SK-N-SH (cell line): ENCODE measurements around the gene IQCN. TPM values are rescaled to one million over a fixed set of nuclear protein-coding genes. Genes with fewer than 3 reads are reported as not detected.

ENCODE experiments used
- CTCF ChIA-PET: fragments of 300-600, 350-600 bp; formaldehyde crosslinking; extraction: SDS; loops from one replicate; lab custom pipeline; 2021; lab: Yijun Ruan, JAX
- POLR2A ChIA-PET: fragments of 350-600 bp; sonication (Branson Sonifier 250); formaldehyde crosslinking; extraction: SDS; loops from one replicate; lab custom pipeline; 2020; ENCODE audit warnings: antibody characterized with exemption, inconsistent platforms; lab: Yijun Ruan, JAX
- DNase-seq: peaks from one replicate; pipeline ENCODE4 v3.0.0; 2012
- H2AFZ ChIP-seq: fragments of 200-600 bp; sonication (generic); 2 replicates; pipeline ENCODE4 v1.8.1; 2016; ENCODE audit warnings: antibody characterized with exemption, mild to moderate bottlenecking, low read depth
- H3F3A ChIP-seq: fragments of 200-600 bp; sonication (generic); replicated peaks from 2 replicates; pipeline ENCODE3; 2016; ENCODE audit warnings: antibody characterized with exemption, mild to moderate bottlenecking; ENCODE audit not compliant: insufficient read depth
- H3K27ac ChIP-seq, 2 experiments: fragments of 200-500 bp in 1 of 2; fragments of 200-600 bp in 1 of 2; sonication (Bioruptor generic) in 1 of 2; sonication (generic), shearing (Covaris generic) in 1 of 2; 2 replicates each; pipeline versions ENCODE4 v1.5.1 to v1.6.1; 2014 to 2016; ENCODE audit warnings: low read depth in 2 of 2, inconsistent platforms in 1 of 2, low read length in 1 of 2, mild to moderate bottlenecking in 1 of 2, mixed read lengths in 1 of 2
- H3K27me3 ChIP-seq: fragments of 200-600 bp; sonication (generic), shearing (Covaris generic); 2 replicates; pipeline ENCODE4 v1.6.1; 2016; ENCODE audit warnings: mixed run types; ENCODE audit not compliant: insufficient read depth
- H3K36me3 ChIP-seq, 2 experiments: fragments of 200-500 bp in 1 of 2; fragments of 200-600 bp in 1 of 2; sonication (Bioruptor generic) in 1 of 2; sonication (generic) in 1 of 2; replicated peaks in 1 of 2; 2 replicates each; pipeline versions ENCODE3 to v1.5.1; 2014 to 2016; ENCODE audit warnings: low read length in 1 of 2, mild to moderate bottlenecking in 1 of 2; ENCODE audit not compliant: insufficient read depth in 2 of 2, control insufficient read depth in 1 of 2
- H3K4me1 ChIP-seq, 2 experiments: fragments of 200-500 bp in 1 of 2; fragments of 200-600 bp in 1 of 2; sonication (Bioruptor generic) in 1 of 2; sonication (generic), shearing (Covaris generic) in 1 of 2; 2 replicates each; pipeline versions ENCODE4 v1.5.1 to v1.6.1; 2014 to 2016; ENCODE audit warnings: low read depth in 1 of 2, low read length in 1 of 2, mixed run types in 1 of 2; ENCODE audit not compliant: insufficient read depth in 2 of 2, control insufficient read depth in 1 of 2
- H3K4me2 ChIP-seq: fragments of 200-600 bp; sonication (generic), shearing (Covaris generic); 2 replicates; pipeline ENCODE4 v1.6.1; 2017; ENCODE audit warnings: mixed run types
- H3K4me3 ChIP-seq, 2 experiments: fragments of 200-500 bp in 1 of 2; fragments of 200-600 bp in 1 of 2; sonication (Bioruptor generic) in 1 of 2; sonication (generic), shearing (Covaris generic) in 1 of 2; 2 replicates each; pipeline versions ENCODE4 v1.5.1 to v1.8.1; 2014 to 2016; ENCODE audit warnings: low read depth in 2 of 2, inconsistent platforms in 1 of 2, low read length in 1 of 2, mild to moderate bottlenecking in 1 of 2, mixed read lengths in 1 of 2, moderate library complexity in 1 of 2
- H3K79me2 ChIP-seq: fragments of 200-600 bp; sonication (generic); 2 replicates; pipeline ENCODE4 v1.8.1; 2017; ENCODE audit warnings: mild to moderate bottlenecking; ENCODE audit not compliant: insufficient read depth
- H3K9ac ChIP-seq: fragments of 200-600 bp; sonication (generic); 2 replicates; pipeline ENCODE4 v1.6.1; 2017; ENCODE audit warnings: mixed run types
- H3K9me2 ChIP-seq: fragments of 200-600 bp; sonication (generic); 2 replicates; pipeline ENCODE4 v1.6.1; 2017; ENCODE audit warnings: mixed run types
- H3K9me3 ChIP-seq: fragments of 200-600 bp; sonication (generic); 2 replicates; pipeline ENCODE4 v1.6.1; 2017; ENCODE audit warnings: mixed run types, mild to moderate bottlenecking, moderate library complexity
- H4K20me1 ChIP-seq: fragments of 200-600 bp; sonication (generic); 2 replicates; pipeline ENCODE4 v1.6.1; 2017; ENCODE audit warnings: mild to moderate bottlenecking, mixed run types; ENCODE audit not compliant: insufficient read depth
- CTCF ChIP-seq: fragments of 200-600 bp; sonication (generic); IDR thresholded peaks from 2 replicates; pipeline ENCODE4 v1.6.1; 2017; ENCODE audit warnings: antibody characterized with exemption, mild to moderate bottlenecking, moderate library complexity
- ELF1 ChIP-seq: IDR thresholded peaks from 2 replicates; pipeline ENCODE4 v1.4.0; 2012
- EP300 ChIP-seq, 2 experiments: IDR thresholded peaks; 2 replicates each; pipeline versions ENCODE4 v1.4.0 to v1.6.1; 2012; ENCODE audit warnings: borderline replicate concordance in 1 of 2, low read depth in 1 of 2, low read length in 1 of 2
- EZH2phosphoT487 ChIP-seq: fragments of 200-600 bp; sonication (generic); IDR thresholded peaks from 2 replicates; pipeline ENCODE4 v1.6.1; 2017; ENCODE audit warnings: low read depth, mixed run types, mild to moderate bottlenecking, antibody characterized with exemption, moderate library complexity, borderline replicate concordance
- GABPA ChIP-seq: IDR thresholded peaks from 2 replicates; pipeline ENCODE4 v1.4.0; 2012; ENCODE audit warnings: low read depth, mild to moderate bottlenecking
- MEF2A ChIP-seq: IDR thresholded peaks from 2 replicates; pipeline ENCODE4 v1.4.0; 2012; ENCODE audit warnings: low read depth, borderline replicate concordance
- MXI1 ChIP-seq: IDR thresholded peaks from 2 replicates; pipeline ENCODE4 v1.6.1; 2012; ENCODE audit warnings: mild to moderate bottlenecking, low read depth, low read length, improper control_type of control experiment
- NRF1 ChIP-seq: IDR thresholded peaks from 2 replicates; pipeline ENCODE4 v1.6.1; 2012; ENCODE audit warnings: low read depth, mild to moderate bottlenecking, low read length
- POLR2AphosphoS5 ChIP-seq: IDR thresholded peaks from 2 replicates; pipeline ENCODE4 v1.6.1; 2012; ENCODE audit warnings: low read depth, low read length
- RFX5 ChIP-seq: IDR thresholded peaks from 2 replicates; pipeline ENCODE4 v1.6.1; 2012; ENCODE audit warnings: mild to moderate bottlenecking, improper control_type of control experiment, low read length
- SIN3A ChIP-seq: IDR thresholded peaks from 2 replicates; pipeline ENCODE4 v1.6.1; 2012; ENCODE audit warnings: low read depth, mild to moderate bottlenecking, low read length, moderate library complexity, borderline replicate concordance
- SMC3 ChIP-seq: IDR thresholded peaks from 2 replicates; pipeline ENCODE4 v1.6.1; 2012; ENCODE audit warnings: low read depth, low read length, improper control_type of control experiment
- USF1 ChIP-seq: IDR thresholded peaks from 2 replicates; pipeline ENCODE4 v1.4.0; 2012; ENCODE audit warnings: low read depth, borderline replicate concordance
- USF2 ChIP-seq: fragments of 150-350 bp; IDR thresholded peaks from 2 replicates; pipeline ENCODE4 v1.6.1; 2017; ENCODE audit warnings: antibody characterized with exemption, low read length, low read depth, borderline replicate concordance
- YY1 ChIP-seq: IDR thresholded peaks from 2 replicates; pipeline ENCODE4 v1.4.0; 2012; ENCODE audit warnings: low read depth, mild to moderate bottlenecking
- WGBS: methylation state at CpG from one replicate; pipeline ENCODE4 v1.1.6; 2017; ENCODE audit warnings: low lambda C conversion rate; 5-methylcytosine and 5-hydroxymethylcytosine counted together
- polyA plus RNA-seq, 3 experiments: library from polyadenylated mRNA; depleted of rRNA; stranded (reverse); fragments of >200 nt; gene quantifications; 2 replicates each; pipeline ENCODE4 v1.2.3, GENCODE V29; 2012

IQCN gene
- polyA plus RNA-seq, 1 of the 3 experiments (the other 2 are of a cell fraction): 2.5 TPM

GRCh38 chr19:18320865-18321733 lies 46.8 kb upstream of the IQCN start:
- H3K27me3 ChIP-seq: no peaks in the 10 kb centered on the region
- peak overlapping the region; percentile 88 for H3K4me2 ChIP-seq
- peak overlapping the region; percentile 91; the same call in 1 of the 2 replicates for H3K9ac ChIP-seq
- no peak overlapping the region for H2AFZ ChIP-seq
- H3K4me3 ChIP-seq: peak overlapping the region; percentile 72 to 89; a peak in 2 of 4 replicates
- CTCF ChIA-PET: interaction anchor here (0.7 to 4.3 kb wide), 12 partner anchors 14 to 388 kb away, joined by 3 to 123 read pairs (median 6); partner anchors contain the start of genes CCDC124, JUND and RAB3A
- peaks cover 55% of the 10 kb centered on the region for H3K79me2 ChIP-seq
- 93% methylated on average over 13 of the region's 14 CpGs for WGBS
- TF ChIP-seq POLR2AphosphoS5: no peak
- no peak for TF ChIP-seq NRF1
- TF ChIP-seq EZH2phosphoT487: no peak
- no peak for TF ChIP-seq USF1
- no peak for TF ChIP-seq ELF1
- TF ChIP-seq EP300 (IDR thresholded peaks at IDR 0.05; ENCODE audit: borderline replicate concordance in 1 of 2, low read depth in 1 of 2, low read length in 1 of 2): no peak
- TF ChIP-seq MXI1: no peak
- no peak for TF ChIP-seq SIN3A
- TF ChIP-seq RFX5: no peak
- TF ChIP-seq USF2: no peak
- TF ChIP-seq CTCF: no peak
- TF ChIP-seq GABPA: no peak
- no peak for TF ChIP-seq MEF2A
- TF ChIP-seq YY1: no peak
- no peak for TF ChIP-seq SMC3
- TF ChIP-seq, all 33 proteins: peak for 0
- peaks cover 18% of the 10 kb centered on the region for H3F3A ChIP-seq
- peak overlapping the region in 1 of 2 experiments; percentile 76 for H3K27ac ChIP-seq
- H3K36me3 ChIP-seq: no peaks in the 10 kb centered on the region
- no peaks in the 10 kb centered on the region for H3K9me3 ChIP-seq
- no peaks in the 10 kb centered on the region for H4K20me1 ChIP-seq
- H3K9me2 ChIP-seq: no peaks in the 10 kb centered on the region
- H3K4me1 ChIP-seq: peaks cover 19 to 32% of the 10 kb centered on the region in 2 experiments; a peak in 3 of 4 replicates
- DNase-seq: no peak
- POLR2A ChIA-PET: interaction anchor here (1.0 to 3.8 kb wide), 5 partner anchors 16 to 108 kb away, joined by 3 to 97 read pairs (median 3); partner anchors contain the start of gene JUND
